Sigmoid colon (tissue), 7 donors: ENCODE data around the gene PLEKHA6. TPM values are rescaled to one million over a fixed set of nuclear protein-coding genes. Genes with fewer than 3 reads are reported as not detected.

Experiments
- DNase-seq: peaks from one replicate; pipeline ENCODE4 v3.0.0-alpha.2; 2019
- H3K27ac ChIP-seq, 4 donors: fragments of 200-600 bp; sonication (generic); one replicate each; pipeline ENCODE4 v1.5.1; 2016 to 2019; ENCODE audit warnings: mild to moderate bottlenecking in 1 of 4
- H3K27me3 ChIP-seq, 3 donors: fragments of 200-600 bp; sonication (generic); one replicate each; pipeline ENCODE4 v1.5.1; 2019; ENCODE audit warnings: mild to moderate bottlenecking in 1 of 3
- H3K36me3 ChIP-seq, 4 donors: fragments of 200-600 bp; sonication (generic); one replicate each; pipeline ENCODE4 v1.5.1; 2016 to 2019
- H3K4me1 ChIP-seq, 4 donors: fragments of 200-600 bp; sonication (generic); one replicate each; pipeline ENCODE4 v1.5.1; 2017 to 2019
- H3K4me3 ChIP-seq, 4 donors: fragments of 200-600 bp; sonication (generic); one replicate each; pipeline ENCODE4 v1.5.1; 2017 to 2019; ENCODE audit warnings: mild to moderate bottlenecking in 2 of 4, moderate library complexity in 1 of 4
- H3K9me3 ChIP-seq, 4 donors: fragments of 200-600 bp in 3 of 4; sonication (generic) in 3 of 4; one replicate each; pipeline versions ENCODE4 v1.5.1 to v1.6.1; 2013 to 2019
- EP300 ChIP-seq, 4 donors: sonication (generic); formaldehyde crosslinking; IDR thresholded peaks; one replicate each; pipeline ENCODE4 v1.6.1; 2017; ENCODE audit warnings: antibody characterized with exemption in 4 of 4
- POLR2A ChIP-seq, 2 donors: fragments of 450-650 bp; IDR thresholded peaks; one replicate each; pipeline ENCODE4 v1.6.1; 2016; ENCODE audit warnings: antibody characterized with exemption in 2 of 2, mild to moderate bottlenecking in 2 of 2, moderate library complexity in 2 of 2
- POLR2AphosphoS5 ChIP-seq, 4 donors: sonication (generic); formaldehyde crosslinking; IDR thresholded peaks; one replicate each; pipeline ENCODE4 v1.6.1; 2017; ENCODE audit warnings: antibody characterized with exemption in 4 of 4
- WGBS, 2 donors: extraction: QIAGEN DNeasy Blood & Tissue Kit; methylation state at CpG; one replicate each; pipeline ENCODE4 v1.1.7; 2013; 5-methylcytosine and 5-hydroxymethylcytosine counted together
- intact Hi-C: fragments of 100-400 bp; cut with DNase I; formaldehyde crosslinking; loops from one replicate; pipeline ENCODE4 v1.15.1; 2023
- polyA plus RNA-seq, 3 donors: library from polyadenylated mRNA; stranded (reverse); fragments of 200-250 nt; gene quantifications; one replicate each; pipeline ENCODE4 v1.2.3, GENCODE V29; 2013
- total RNA-seq, 4 donors: library from RNA; depleted of rRNA; stranded (reverse); fragments of >200 nt; gene quantifications; one replicate each; pipeline ENCODE4 v1.1.0, GENCODE V29; 2016
- TF ChIP-seq, protein P1 (sequence below), 4 experiments: fragments of 450-650 bp in 3 of 4; fragments of 200-600 bp in 1 of 4; IDR thresholded peaks; one replicate each; pipeline ENCODE4 v1.5.1; 2016 to 2019; ENCODE audit warnings: antibody characterized with exemption in 4 of 4, mild to moderate bottlenecking in 3 of 4, moderate library complexity in 2 of 4
- donor health status: healthy with polysubstance abuse.
- donor health status: Bipolar disorder and iron deficiency.
- donor health status: healthy.

The PLEKHA6 gene
- total and polyA plus RNA-seq, 7 donors: 5.6 to 58.7 (median 15.0) TPM

DNA sequence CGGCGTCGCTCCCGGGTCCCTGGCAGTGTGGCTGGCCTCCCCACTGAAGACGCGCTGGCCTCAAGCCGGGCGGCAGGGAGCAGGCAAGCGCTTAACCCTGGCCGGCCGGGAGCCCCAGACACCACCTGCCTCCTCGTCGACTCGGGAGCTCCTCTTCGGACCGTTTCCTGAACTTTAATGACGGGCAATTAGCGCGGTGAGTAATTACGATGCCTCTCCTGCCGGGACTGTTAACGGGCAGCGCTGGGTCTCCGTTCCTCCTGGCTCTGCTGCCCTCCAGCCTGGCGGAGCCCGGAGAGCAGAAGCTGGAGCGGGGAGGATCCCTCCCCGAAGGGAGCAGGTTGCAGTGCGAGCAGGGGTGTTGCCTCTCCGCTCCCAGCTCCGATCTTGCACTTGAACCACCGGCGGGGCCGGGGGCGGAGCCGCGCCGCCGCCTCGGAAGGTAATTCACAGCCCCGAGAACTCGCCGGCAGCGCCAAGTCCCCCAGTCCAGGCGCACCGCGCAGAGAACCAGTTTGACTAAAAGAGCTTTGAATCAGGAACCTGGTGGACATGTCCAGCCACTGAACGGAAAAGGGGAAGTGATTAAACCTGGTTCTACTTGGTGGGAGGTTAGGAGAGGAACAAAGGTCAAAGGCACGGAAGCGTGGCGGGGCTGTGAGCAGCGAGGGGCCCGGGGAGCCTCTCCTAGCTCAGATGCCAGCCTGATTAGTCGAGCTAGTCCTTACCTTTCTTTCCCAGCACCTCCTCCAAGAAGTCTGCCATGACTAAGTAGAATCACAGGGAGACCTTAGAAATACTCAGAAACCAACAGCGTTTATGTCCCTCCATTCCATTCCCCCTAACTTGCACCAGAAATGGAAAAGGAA is 18.3 kb upstream of the PLEKHA6 start:
- Histone ChIP-seq H3K9me3 (no peaks in the 10 kb centered on the region), H3K36me3 (no peaks in the 10 kb centered on the region), H3K4me1 (peaks cover 0 to 15% (median 11%) of the 10 kb centered on the region in 4 donors), H3K27ac (peak overlapping the region in 1 of 4 donors; percentile 10), H3K4me3 (peak overlapping the region; percentile 21 to 51 (median 41)), H3K27me3 (peaks cover 10 to 55% (median 14%) of the 10 kb centered on the region in 3 donors)
- 1 to 2% methylated on average over 55 of the region's 55 CpGs for WGBS, 2 donors
- intact Hi-C loops: no loop called here
- peak; percentile 66 for DNase-seq
- TF ChIP-seq POLR2AphosphoS5 (IDR thresholded peaks at IDR 0.05) (no peak), EP300 (IDR thresholded peaks at IDR 0.05) (no peak)
- TF ChIP-seq, protein P1, sequence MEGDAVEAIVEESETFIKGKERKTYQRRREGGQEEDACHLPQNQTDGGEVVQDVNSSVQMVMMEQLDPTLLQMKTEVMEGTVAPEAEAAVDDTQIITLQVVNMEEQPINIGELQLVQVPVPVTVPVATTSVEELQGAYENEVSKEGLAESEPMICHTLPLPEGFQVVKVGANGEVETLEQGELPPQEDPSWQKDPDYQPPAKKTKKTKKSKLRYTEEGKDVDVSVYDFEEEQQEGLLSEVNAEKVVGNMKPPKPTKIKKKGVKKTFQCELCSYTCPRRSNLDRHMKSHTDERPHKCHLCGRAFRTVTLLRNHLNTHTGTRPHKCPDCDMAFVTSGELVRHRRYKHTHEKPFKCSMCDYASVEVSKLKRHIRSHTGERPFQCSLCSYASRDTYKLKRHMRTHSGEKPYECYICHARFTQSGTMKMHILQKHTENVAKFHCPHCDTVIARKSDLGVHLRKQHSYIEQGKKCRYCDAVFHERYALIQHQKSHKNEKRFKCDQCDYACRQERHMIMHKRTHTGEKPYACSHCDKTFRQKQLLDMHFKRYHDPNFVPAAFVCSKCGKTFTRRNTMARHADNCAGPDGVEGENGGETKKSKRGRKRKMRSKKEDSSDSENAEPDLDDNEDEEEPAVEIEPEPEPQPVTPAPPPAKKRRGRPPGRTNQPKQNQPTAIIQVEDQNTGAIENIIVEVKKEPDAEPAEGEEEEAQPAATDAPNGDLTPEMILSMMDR (IDR thresholded peaks at IDR 0.05): no peak

DNA sequence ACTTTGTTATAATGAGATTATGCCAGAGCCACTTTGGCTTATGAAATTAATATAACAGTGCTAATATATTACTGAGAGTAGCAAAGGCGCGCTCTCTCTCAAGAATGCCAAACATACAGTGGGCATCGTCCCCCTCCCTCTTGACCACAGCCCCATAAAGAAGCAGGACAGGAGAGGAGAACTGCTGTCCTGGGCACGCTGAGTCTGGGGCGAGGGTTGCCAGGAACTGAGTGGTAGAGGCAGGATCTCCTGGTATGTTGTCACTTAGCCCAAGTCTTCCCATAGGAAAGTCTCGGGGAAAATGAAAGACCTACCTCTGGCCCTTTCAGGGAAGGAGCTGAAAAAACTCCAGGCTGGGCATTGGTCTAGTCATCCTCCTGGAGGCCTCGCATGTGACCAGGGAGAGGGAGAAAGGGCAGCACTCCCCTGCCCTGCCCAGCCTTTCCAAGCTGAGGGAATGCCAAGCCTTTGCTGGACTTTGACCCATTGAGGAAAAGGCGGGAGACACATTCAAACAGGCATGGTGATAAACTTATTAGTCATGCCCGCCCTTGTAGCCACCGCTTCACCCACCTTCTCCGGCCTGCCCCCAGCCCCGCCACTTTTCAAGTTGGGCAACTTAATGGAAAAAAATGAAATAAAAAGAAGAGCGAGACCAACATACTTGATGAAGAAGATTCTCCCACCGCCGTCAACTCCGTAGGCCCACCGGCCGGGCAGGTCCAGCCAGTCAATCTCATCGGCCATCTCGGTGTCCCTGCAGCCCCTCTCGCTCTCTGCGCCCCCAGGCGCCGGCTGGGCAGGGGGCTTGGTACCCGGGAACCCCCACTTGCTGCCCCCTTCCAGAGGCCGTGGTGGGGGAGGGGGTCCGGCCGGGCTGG is 17.4 kb upstream of the PLEKHA6 start:
- intact Hi-C loops: no loop called here
- no peak for DNase-seq
- WGBS, 2 donors: 11 to 56% methylated on average over 28 of the region's 28 CpGs
- Histone ChIP-seq H3K27me3 (peaks cover 10 to 55% (median 14%) of the 10 kb centered on the region in 3 donors), H3K4me1 (peaks cover 0 to 15% (median 11%) of the 10 kb centered on the region in 4 donors), H3K4me3 (peak overlapping the region in 3 of 4 donors; percentile 35 to 51 (median 47)), H3K27ac (peak overlapping the region in 1 of 4 donors; percentile 10), H3K36me3 (no peaks in the 10 kb centered on the region), H3K9me3 (no peaks in the 10 kb centered on the region)
- TF ChIP-seq EP300 (IDR thresholded peaks at IDR 0.05) (no peak), POLR2A (IDR thresholded peaks at IDR 0.05) (no peak), POLR2AphosphoS5 (IDR thresholded peaks at IDR 0.05) (no peak)
- TF ChIP-seq, protein P1 (IDR thresholded peaks at IDR 0.05): no peak

DNA sequence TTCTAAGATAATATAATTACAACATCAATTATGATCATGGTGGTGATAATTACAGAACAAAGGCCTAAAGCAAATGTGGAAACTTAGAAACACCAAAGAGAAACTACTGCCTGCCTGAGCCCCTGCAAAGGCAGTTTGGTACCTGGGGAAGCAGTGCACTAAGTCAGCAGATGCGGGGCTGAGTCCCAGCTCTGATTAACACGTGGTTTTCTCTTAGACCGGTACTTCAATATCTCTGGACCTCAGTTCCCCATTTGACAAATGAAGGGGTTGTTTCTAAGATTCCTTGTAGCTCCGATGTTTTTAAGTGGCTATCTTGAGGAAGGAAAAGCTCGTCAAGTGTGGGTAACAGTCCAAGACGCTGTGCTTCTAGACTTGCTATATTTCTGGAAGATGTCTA is 16.7 kb upstream of the PLEKHA6 start:
- Histone ChIP-seq H3K27ac (no peak overlapping the region), H3K27me3 (peaks cover 10 to 55% (median 14%) of the 10 kb centered on the region in 3 donors), H3K36me3 (no peaks in the 10 kb centered on the region), H3K4me1 (peaks cover 0 to 15% (median 11%) of the 10 kb centered on the region in 4 donors), H3K4me3 (no peak overlapping the region), H3K9me3 (no peaks in the 10 kb centered on the region)
- intact Hi-C loops: no loop called here
- 15 to 34% methylated on average over 6 of the region's 6 CpGs for WGBS, 2 donors
- DNase-seq: no peak
- TF ChIP-seq EP300 (IDR thresholded peaks at IDR 0.05): no peak
- TF ChIP-seq, protein P1 (IDR thresholded peaks at IDR 0.05): no peak
- no peak for TF ChIP-seq POLR2AphosphoS5 (IDR thresholded peaks at IDR 0.05)
- no peak for TF ChIP-seq POLR2A (IDR thresholded peaks at IDR 0.05)

DNA sequence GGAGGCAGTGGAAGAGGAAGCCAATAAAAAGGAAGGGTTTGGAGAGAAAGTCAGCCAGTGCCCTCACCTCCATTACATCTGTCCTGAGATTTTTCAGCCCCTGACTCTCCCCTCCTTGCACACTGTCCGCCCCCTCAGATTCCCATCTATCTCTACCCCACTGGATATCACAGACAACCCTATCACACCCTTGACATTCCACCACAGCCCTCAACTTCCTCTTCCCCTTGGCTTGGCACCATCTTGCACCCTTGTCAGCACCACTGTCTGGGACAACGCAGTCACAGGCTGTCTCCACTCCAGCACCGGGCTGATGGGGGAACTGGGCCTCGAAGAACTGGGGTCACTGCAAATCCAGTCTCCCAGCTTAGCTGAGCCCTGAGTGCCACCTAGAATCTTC is 14.2 kb upstream of the PLEKHA6 start:
- no peak for DNase-seq
- WGBS, 2 donors: 83 to 96% methylated on average over 4 of the region's 4 CpGs
- Histone ChIP-seq H3K9me3 (no peaks in the 10 kb centered on the region), H3K27me3 (peaks cover 10 to 51% (median 14%) of the 10 kb centered on the region in 3 donors), H3K36me3 (no peaks in the 10 kb centered on the region), H3K27ac (no peak overlapping the region), H3K4me3 (no peak overlapping the region), H3K4me1 (peaks cover 0 to 15% (median 11%) of the 10 kb centered on the region in 4 donors)
- TF ChIP-seq POLR2AphosphoS5 (IDR thresholded peaks at IDR 0.05) (no peak), EP300 (IDR thresholded peaks at IDR 0.05) (no peak), POLR2A (IDR thresholded peaks at IDR 0.05) (no peak)
- TF ChIP-seq, protein P1 (IDR thresholded peaks at IDR 0.05): no peak
- intact Hi-C loops: no loop called here
